IMR-90 (cell line): ENCODE data around the gene ARL14EPL. TPM values are rescaled to one million over a fixed set of nuclear protein-coding genes. Genes with fewer than 3 reads are reported as not detected.

Experiments
- ATAC-seq: fragments of 200-7000 bp; cut with Tn5 transposase; 2 replicates; pipeline ENCODE4 v1.9.1; 2020; ENCODE audit warnings: low read depth, mild to moderate bottlenecking, moderate library complexity
- BruUV-seq: library from RNA; stranded (reverse); fragments of 400-500 nt; replicated peaks from 2 replicates; lab custom pipeline; 2021; lab: Mats Ljungman, UMichigan
- CTCF ChIA-PET: fragments of 300-600 bp; formaldehyde crosslinking; extraction: SDS; loops from one replicate; lab custom pipeline; 2021; ENCODE audit warnings: antibody characterized with exemption; lab: Yijun Ruan, JAX
- POLR2A ChIA-PET: fragments of 300-600 bp; sonication (Branson Sonifier 250); formaldehyde crosslinking; loops from one replicate; lab custom pipeline; 2022; ENCODE audit warnings: antibody characterized with exemption; ENCODE audit not compliant: unreplicated experiment; lab: Charles Lee
- DNase-seq: peaks from one replicate; pipeline ENCODE4 v3.0.0; 2013
- H2AFZ ChIP-seq: replicated peaks from 2 replicates; pipeline ENCODE3; 2013; ENCODE audit warnings: low read length, mild to moderate bottlenecking; ENCODE audit not compliant: poor library complexity
- H2AK5ac ChIP-seq: 2 replicates; pipeline ENCODE4 v1.6.1; 2013; ENCODE audit warnings: low read depth, low read length, inconsistent platforms
- H2AK9ac ChIP-seq: replicated peaks from 2 replicates; pipeline ENCODE3; 2013; ENCODE audit warnings: mild to moderate bottlenecking, low read depth, low read length, moderate library complexity; ENCODE audit not compliant: poor library complexity
- H2BK120ac ChIP-seq: 2 replicates; pipeline ENCODE4 v1.6.1; 2013; ENCODE audit warnings: low read depth, low read length, inconsistent platforms
- H2BK15ac ChIP-seq: 3 replicates; pipeline ENCODE4 v1.6.1; 2013; ENCODE audit warnings: low read depth, low read length, inconsistent platforms
- H2BK20ac ChIP-seq: 2 replicates; pipeline ENCODE4 v1.6.1; 2013; ENCODE audit warnings: low read depth, mild to moderate bottlenecking, inconsistent platforms, low read length, moderate library complexity
- H2BK5ac ChIP-seq: 2 replicates; pipeline ENCODE4 v1.6.1; 2013; ENCODE audit warnings: mild to moderate bottlenecking, low read depth, low read length, inconsistent platforms; ENCODE audit not compliant: poor library complexity, severe bottlenecking
- H3K14ac ChIP-seq: replicated peaks from 2 replicates; pipeline ENCODE4 v1.6.1; 2013; ENCODE audit warnings: low read depth, low read length, inconsistent platforms
- H3K18ac ChIP-seq: 2 replicates; pipeline ENCODE4 v1.6.1; 2013; ENCODE audit warnings: low read depth, low read length, control low read depth
- H3K23ac ChIP-seq: 2 replicates; pipeline ENCODE4 v1.6.1; 2013; ENCODE audit warnings: low read depth, low read length, inconsistent platforms
- H3K27ac ChIP-seq: 2 replicates; pipeline ENCODE4 v1.5.1; 2013; ENCODE audit warnings: mild to moderate bottlenecking, control low read depth, low read length; ENCODE audit not compliant: insufficient read depth
- H3K27me3 ChIP-seq: 2 replicates; pipeline ENCODE4 v1.6.1; 2013; ENCODE audit warnings: low read length; ENCODE audit not compliant: control insufficient read depth, insufficient read depth
- H3K36me3 ChIP-seq: 2 replicates; pipeline ENCODE4 v1.6.1; 2013; ENCODE audit warnings: low read length, mixed read lengths; ENCODE audit not compliant: control insufficient read depth, insufficient read depth
- H3K4ac ChIP-seq: 2 replicates; pipeline ENCODE4 v1.6.1; 2013; ENCODE audit warnings: low read depth, low read length, inconsistent platforms
- H3K4me1 ChIP-seq: 2 replicates; pipeline ENCODE4 v1.6.1; 2013; ENCODE audit warnings: low read length, mixed read lengths; ENCODE audit not compliant: control insufficient read depth, insufficient read depth
- H3K4me2 ChIP-seq: 2 replicates; pipeline ENCODE4 v1.6.1; 2013; ENCODE audit warnings: low read depth, mild to moderate bottlenecking, control low read depth, low read length, moderate library complexity
- H3K4me3 ChIP-seq: 2 replicates; pipeline ENCODE4 v1.5.1; 2013; ENCODE audit warnings: low read depth, mild to moderate bottlenecking, control low read depth, low read length, moderate library complexity; ENCODE audit not compliant: insufficient read depth
- H3K56ac ChIP-seq: 2 replicates; pipeline ENCODE4 v1.6.1; 2013; ENCODE audit warnings: low read length, inconsistent platforms; ENCODE audit not compliant: insufficient read depth; ENCODE audit errors: extremely low read depth
- H3K79me1 ChIP-seq, 2 experiments: 2 replicates each; pipeline ENCODE4 v1.6.1; 2013; ENCODE audit warnings: low read length in 2 of 2, inconsistent platforms in 1 of 2, low read depth in 1 of 2
- H3K9ac ChIP-seq: 2 replicates; pipeline ENCODE4 v1.6.1; 2013; ENCODE audit warnings: low read depth, low read length, control low read depth
- H3K9me1 ChIP-seq: 2 replicates; pipeline ENCODE4 v1.6.1; 2013; ENCODE audit warnings: low read length, inconsistent platforms; ENCODE audit not compliant: insufficient read depth
- H3K9me3 ChIP-seq: 2 replicates; pipeline ENCODE4 v1.6.1; 2013; ENCODE audit warnings: low read length; ENCODE audit not compliant: control insufficient read depth, insufficient read depth
- H4K20me1 ChIP-seq: 2 replicates; pipeline ENCODE4 v1.6.1; 2013; ENCODE audit warnings: low read length, inconsistent platforms; ENCODE audit not compliant: insufficient read depth
- H4K5ac ChIP-seq: 2 replicates; pipeline ENCODE4 v1.6.1; 2013; ENCODE audit warnings: mild to moderate bottlenecking, low read depth, low read length, control low read depth
- H4K8ac ChIP-seq, 2 experiments: 2 replicates each; pipeline ENCODE4 v1.6.1; 2013; ENCODE audit warnings: low read depth in 2 of 2, low read length in 2 of 2, control low read depth in 1 of 2, inconsistent platforms in 1 of 2
- H4K91ac ChIP-seq: 2 replicates; pipeline ENCODE4 v1.6.1; 2013; ENCODE audit warnings: low read depth, low read length, inconsistent platforms; ENCODE audit not compliant: insufficient read depth
- FOS ChIP-seq: fragments of 150-350 bp; IDR thresholded peaks from 2 replicates; pipeline ENCODE4 v1.6.1; 2016; ENCODE audit warnings: low read depth, low read length
- MAFK ChIP-seq: IDR thresholded peaks from 2 replicates; pipeline ENCODE4 v1.6.1; 2012; ENCODE audit warnings: low read depth, low read length, improper control_type of control experiment
- RFX5 ChIP-seq: IDR thresholded peaks from 2 replicates; pipeline ENCODE4 v1.8.0; 2012; ENCODE audit warnings: low read depth, mild to moderate bottlenecking, low read length, moderate library complexity
- WGBS, 2 experiments: methylation state at CpG; one replicate each; pipeline versions ENCODE4 v1.1.5 to v1.1.7; 2013; ENCODE audit warnings: missing lambda C conversion rate in 2 of 2; ENCODE audit not compliant: insufficient read length in 1 of 2; ENCODE audit errors: extremely low coverage in 2 of 2; 5-methylcytosine and 5-hydroxymethylcytosine counted together
- dilution Hi-C: fragments of 300-500 bp; cut with HindIII; formaldehyde crosslinking; loops from one replicate; pipeline ENCODE4 v1.14.3; 2018; ENCODE audit warnings: low sequenced_read_pairs; ENCODE audit not compliant: unreplicated experiment
- in situ Hi-C: fragments of 300-500 bp; cut with MboI; formaldehyde crosslinking; loops from 3 replicates; pipeline ENCODE4 v1.14.3; 2019; ENCODE audit warnings: low sequenced_read_pairs, inconsistent platforms, mixed read lengths
- intact Hi-C: fragments of 100-400 bp; cut with micrococcal nuclease; formaldehyde crosslinking; loops from 2 replicates; pipeline ENCODE4 v1.10.0; 2022
- polyA plus RNA-seq, 3 experiments: library from polyadenylated mRNA; depleted of rRNA; stranded (reverse); fragments of >200 nt; gene quantifications; 2 replicates each; pipeline ENCODE4 v1.2.3, GENCODE V29; 2012; ENCODE audit warnings: low replicate concordance in 1 of 3
- total RNA-seq: library from RNA; depleted of rRNA; stranded (reverse); fragments of >200 nt; gene quantifications from 2 replicates; pipeline ENCODE4 v1.2.3, GENCODE V29; 2012

ARL14EPL gene
- total and polyA plus RNA-seq, 2 of the 4 experiments (the other 2 are of a cell fraction), result not detected

- no peaks in the 10 kb centered on the region for H3K79me1 ChIP-seq
- H2BK15ac ChIP-seq, result no peak overlapping the region
- dilution Hi-C loops (no loop called here), intact Hi-C loops (no loop called here), in situ Hi-C loops (no loop called here)
- peaks cover 1% of the 10 kb centered on the region; the same call in 1 of the 2 replicates for H3K4me1 ChIP-seq
- H4K91ac ChIP-seq, result no peak overlapping the region
- TF ChIP-seq FOS, result no peak
- no peak for TF ChIP-seq MAFK
- no peak for TF ChIP-seq RFX5
- POLR2A ChIA-PET, result no interaction called here
- H4K20me1 ChIP-seq, result no peaks in the 10 kb centered on the region
- no peak overlapping the region for H2AFZ ChIP-seq
- no peak overlapping the region for H4K5ac ChIP-seq
- H3K9me1 ChIP-seq, result no peaks in the 10 kb centered on the region
- WGBS, 2 experiments, result no CpG with 5 or more reads among the region's 5 CpGs
- no peak for ATAC-seq
- H3K27me3 ChIP-seq, result no peaks in the 10 kb centered on the region
- H3K23ac ChIP-seq, result no peak overlapping the region
- no peak overlapping the region for H2BK120ac ChIP-seq
- no peaks in the 10 kb centered on the region for H3K36me3 ChIP-seq
- H3K4me2 ChIP-seq, result no peak overlapping the region
- CTCF ChIA-PET, result interaction anchor here (0.5 to 0.9 kb wide), 3 partner anchors 10 to 386 kb away, joined by 3 read pairs; no protein-coding TSS in a partner anchor
- H3K14ac ChIP-seq, result no peak overlapping the region
- DNase-seq, result no peak
- H4K8ac ChIP-seq, result no peak overlapping the region
- H2AK9ac ChIP-seq, result no peak overlapping the region
- no peak overlapping the region for H3K18ac ChIP-seq
- no peak overlapping the region for H2AK5ac ChIP-seq
- no TSS peak for BruUV-seq
- no peak overlapping the region for H3K4ac ChIP-seq
- no peaks in the 10 kb centered on the region for H3K9me3 ChIP-seq
- H3K27ac ChIP-seq, result no peak overlapping the region
- H2BK20ac ChIP-seq, result no peak overlapping the region
- no peak overlapping the region for H3K9ac ChIP-seq
- no peak overlapping the region for H3K56ac ChIP-seq
- no peak overlapping the region for H2BK5ac ChIP-seq
- H3K4me3 ChIP-seq, result no peak overlapping the region
These were observed 39.4 kb upstream of the ARL14EPL start for GRCh38 chr5:115992848-115993350.
